Iris pigment epithelial cell (primary cell): ENCODE data around the gene MACIR.
"Not testable (repeated sequence)": the region's sequence is repeated elsewhere in the genome, so short reads cannot be mapped to it uniquely, and the experiment has no call there.

ENCODE experiments used
- DNase-seq: peaks from one replicate; pipeline ENCODE4 v3.0.0-alpha.2; 2011; ENCODE audit warnings: low read depth

MACIR gene, protein sequence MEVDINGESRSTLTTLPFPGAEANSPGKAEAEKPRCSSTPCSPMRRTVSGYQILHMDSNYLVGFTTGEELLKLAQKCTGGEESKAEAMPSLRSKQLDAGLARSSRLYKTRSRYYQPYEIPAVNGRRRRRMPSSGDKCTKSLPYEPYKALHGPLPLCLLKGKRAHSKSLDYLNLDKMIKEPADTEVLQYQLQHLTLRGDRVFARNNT

DNA sequence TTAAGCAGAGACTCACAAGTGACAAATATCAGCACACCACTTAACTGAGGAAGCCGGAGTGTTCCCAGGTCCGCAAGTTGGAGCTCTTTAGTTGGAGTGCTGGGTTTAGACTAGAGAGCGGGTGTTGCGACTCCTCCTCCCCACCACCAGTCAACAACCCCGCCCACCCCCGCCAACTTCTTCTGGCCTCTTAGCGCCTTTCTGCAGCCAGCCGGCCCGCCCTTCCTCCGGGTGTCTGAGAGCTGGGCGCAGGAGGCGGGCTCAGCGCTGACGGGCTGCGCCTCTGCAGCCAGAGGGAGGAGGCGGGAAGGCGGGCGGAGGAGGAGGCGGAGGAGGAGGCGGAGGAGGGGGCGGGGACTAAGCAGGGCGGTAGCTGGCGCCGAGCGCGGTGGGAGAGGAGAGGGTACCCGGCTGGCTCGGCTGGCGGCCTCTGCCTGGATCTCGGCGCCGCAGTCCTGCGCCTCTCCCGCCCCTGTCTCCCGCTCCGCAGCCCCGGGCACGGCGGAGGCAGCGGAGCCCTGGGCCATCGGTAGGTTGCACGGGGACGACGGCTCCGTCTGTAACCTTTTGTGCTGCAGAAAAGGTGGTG is at the start of gene MACIR:
TSS of gene MACIR (plus strand) at position 396 of the 589 bp plus-strand sequence. CDS start 17,157 bp downstream, outside the sequence.
- DNase-seq = peak; percentile 99

DNA sequence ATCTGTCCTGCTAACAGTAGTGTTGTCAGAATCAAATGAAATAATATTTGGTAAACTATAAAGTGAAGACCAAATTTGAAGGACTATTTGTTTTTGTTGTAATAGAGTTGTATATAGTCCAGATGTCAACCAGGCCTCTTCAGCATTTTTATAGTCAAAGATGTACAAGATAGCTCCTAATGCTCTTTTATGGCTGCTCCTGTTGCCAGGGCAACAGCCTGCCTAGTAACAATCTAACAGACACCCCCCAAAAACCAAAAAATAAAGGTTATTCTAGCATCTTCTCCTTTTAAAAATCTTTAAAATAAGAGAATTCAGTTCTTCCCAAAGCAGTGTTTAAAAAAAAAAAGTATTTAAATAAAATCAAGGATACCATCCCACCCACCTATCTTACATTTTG is 49.5 kb upstream of the MACIR start:
- DNase-seq = no peak

- no peak for DNase-seq
These were observed 47.6 kb upstream of the MACIR start for GRCh38 chr5:103210952-103211351.

DNA sequence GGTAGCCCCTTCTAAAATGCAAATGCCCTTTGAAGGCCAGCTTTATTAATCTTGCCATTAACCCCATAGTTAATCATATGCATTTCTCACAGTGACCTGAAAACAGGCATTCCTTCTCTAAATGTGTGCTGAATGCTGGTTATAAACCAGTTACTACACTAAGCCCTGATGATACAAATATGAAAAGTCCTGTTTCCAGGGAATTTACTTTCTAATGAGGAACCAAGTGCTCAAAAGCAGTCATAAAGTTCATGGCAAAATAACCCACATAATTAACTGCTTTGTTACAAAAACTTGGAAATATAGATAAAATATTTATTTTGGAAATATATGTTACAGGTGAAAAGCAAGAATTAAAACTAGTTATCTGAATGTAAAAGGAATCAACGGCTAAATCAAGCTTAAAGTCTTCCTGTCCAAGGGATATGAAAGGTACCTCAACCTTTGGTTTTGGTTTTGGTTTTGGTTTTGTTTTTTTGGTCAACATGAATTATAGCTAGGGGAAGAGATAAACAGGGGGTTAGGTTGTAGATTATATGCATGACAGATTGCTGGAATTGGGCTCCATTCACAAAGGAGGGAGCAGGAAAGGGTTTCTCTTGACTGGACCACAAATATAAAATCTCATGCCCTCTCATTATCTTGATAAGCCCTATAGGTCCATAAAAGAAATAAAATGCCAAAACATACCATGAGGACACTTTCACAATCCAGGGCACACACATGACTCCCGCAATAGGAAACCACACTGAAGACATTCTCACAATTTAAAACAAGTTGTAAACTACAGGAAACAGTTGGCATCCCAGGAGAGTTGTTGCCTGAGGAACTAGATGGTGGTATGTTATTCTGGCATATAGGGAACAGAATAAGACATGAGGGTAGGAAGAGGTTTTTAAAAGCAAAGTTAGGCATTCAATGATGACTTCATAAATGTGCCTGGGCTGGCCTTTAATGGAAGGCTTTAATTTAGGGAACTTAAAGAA is 46.7 kb upstream of the MACIR start:
- no peak for DNase-seq

DNA sequence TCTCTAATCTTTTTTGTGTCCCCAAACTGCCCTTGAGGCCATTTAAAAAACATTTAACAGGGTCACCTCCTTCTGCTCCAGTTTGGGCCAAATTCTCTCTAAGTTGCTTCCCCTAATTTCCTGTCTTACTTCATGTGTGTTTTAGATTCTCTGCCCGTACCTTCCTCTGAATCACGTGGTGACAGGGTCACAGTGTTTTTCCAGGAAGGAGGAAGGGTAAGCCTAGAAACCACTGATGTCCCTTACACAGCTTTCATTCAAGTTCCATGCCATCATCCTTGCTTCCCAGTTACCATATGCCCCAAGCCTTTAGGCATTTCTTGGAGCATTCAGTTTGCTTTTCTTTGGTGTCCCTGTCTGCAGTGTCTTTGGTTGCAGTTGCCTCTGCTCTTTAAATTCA is 42.4 kb upstream of the MACIR start:
- peak; percentile 41 for DNase-seq

DNA sequence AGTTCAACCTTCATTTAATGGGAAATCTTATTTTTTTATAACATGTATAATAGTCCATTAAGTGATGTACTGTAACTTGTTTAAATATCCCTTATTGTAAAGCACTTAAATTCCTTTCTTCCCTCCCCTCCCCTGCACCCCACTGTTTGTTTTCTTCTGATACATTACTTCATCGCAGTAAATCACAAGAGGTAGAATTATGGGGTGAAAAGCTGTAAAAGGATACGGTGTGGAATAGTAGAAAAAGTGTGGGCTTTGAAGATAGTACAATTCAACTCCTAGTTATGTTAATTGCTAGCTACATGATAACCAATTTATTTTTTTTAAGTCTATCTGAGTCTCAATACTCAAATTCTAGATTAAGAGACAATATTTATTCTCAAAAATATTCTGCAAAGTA is 41.9 kb upstream of the MACIR start:
- no peak for DNase-seq

- DNase-seq = peak; percentile 31
These were observed 41.5 kb upstream of the MACIR start for GRCh38 chr5:103217101-103217500.

- DNase-seq = peak; percentile 99
These were observed 40.4 kb upstream of the MACIR start for GRCh38 chr5:103218164-103218563.

GRCh38 chr5:103219074-103219473 is 39.5 kb upstream of the MACIR start:
- DNase-seq = not testable (repeated sequence)

- DNase-seq = no peak
These were observed 35.3 kb upstream of the MACIR start for GRCh38 chr5:103223031-103223955.

DNA sequence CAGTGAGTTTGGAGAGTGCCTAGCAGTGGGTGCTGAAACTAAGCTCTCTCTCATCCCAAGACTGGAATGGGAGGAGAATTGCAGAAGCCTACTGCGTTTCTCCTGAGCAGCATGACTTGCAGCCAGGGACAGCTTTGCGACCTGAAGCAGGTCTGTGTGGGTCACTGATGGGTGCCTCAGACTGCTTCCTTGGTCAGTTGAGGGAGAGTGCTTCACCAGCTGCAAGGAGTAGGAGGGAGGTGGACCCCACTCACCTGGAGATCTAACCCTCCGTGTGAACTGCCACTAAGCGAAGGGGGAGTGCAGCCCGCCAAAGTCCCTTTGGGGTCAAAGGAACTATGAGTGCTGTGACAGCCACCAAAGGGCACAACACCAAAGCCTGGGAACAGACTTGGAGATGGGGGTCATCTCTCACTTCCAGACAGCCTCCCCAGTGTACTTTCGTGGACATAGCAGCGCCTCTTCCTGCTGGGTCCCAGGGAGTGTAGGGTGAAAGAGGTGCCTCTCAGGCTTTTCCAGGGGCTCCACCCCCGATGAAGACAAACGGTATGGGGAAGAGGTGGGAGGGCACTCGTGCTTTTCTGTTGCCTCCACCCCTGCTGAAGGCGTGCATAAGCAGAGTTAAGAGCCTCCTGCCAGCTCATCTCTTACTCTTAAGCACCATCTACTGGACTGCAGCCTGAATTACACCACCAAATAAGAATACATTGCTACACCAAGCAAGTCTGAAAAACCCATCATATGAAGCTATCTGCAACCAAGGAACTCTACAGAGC is 34.3 kb upstream of the MACIR start:
- peak; percentile 84 for DNase-seq

DNA sequence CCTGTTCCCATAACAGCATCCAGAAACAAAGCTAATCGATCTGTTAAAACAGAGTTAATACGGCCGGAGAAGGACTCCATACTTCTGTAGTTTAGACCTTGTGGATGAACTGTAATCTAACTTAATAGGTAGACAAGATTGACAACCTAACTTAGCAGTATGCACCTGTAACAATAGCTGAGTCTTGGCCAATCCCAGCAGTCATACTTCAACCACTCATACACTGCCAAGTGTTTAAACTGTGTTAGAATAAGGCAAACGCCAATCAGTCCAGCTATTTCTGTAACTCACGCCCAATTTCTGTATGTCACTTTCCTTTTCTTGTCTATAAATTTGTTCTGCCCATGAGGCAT is 33.7 kb upstream of the MACIR start:
- no peak for DNase-seq

GRCh38 chr5:103228061-103228460 is 30.5 kb upstream of the MACIR start:
- DNase-seq = no peak

GRCh38 chr5:103228588-103228987 is 30.0 kb upstream of the MACIR start:
- DNase-seq = no peak

DNA sequence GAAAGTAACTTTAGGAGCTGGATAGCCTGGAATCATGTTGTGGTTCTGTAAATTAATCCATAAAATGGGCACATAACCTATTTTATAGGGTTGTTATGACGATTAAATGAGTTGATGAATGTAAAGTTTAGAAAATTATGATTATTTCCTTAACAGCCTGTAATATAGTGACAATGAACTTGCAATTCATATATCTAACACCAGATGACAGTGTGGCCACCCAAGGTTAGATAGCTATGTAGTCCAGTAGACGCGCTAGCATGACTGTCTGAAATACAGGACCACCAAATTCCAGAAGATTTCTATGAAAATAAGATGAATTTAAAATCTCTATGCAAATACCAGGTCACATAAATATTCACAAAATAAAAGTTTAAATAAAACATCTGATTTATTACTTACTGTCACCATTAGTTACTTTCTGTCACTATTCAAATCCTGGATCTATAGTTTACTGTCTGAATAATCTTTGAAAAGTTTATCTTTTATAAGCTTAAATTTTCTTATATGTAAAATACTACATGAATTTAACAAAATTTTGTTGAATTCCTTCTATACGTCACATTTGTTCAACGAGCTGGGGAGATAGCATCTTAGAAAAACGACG is 26.1 kb upstream of the MACIR start:
- peak; percentile 58 for DNase-seq

DNA sequence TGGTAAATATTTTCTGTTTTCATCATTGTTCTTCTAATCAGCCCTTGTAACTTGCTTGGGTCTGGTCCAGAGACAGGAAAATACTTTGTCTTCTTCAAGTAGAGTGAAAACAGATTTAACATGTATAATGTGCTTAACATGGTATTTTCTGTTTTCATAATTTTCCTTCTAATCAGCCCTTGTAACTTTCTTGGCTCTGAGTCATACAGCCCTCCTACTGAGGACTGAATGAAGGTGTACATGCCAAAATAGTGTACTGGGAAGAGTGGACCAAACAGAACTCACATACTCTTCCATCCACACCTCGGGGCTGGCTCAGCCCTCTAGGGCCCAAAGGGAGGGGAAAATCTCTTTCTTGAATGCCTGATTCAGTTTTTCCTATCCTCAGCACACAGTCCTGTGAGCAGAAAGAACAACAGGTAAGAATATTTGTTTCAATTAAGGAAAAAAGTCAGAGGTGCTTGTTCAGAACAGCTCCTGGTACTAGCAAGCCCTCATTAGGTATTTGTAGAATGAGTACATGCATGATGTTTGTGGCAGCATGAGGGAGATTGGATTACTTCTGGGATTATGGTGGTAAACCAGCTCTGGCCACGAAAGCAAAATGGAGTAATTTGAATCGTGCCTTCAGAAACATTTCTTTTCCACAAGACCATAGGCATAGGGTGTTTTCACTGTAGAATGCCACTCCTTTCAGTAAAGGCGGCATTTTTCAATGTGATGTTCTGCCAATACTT is 24.2 kb upstream of the MACIR start:
- DNase-seq = peak; percentile 56

DNA sequence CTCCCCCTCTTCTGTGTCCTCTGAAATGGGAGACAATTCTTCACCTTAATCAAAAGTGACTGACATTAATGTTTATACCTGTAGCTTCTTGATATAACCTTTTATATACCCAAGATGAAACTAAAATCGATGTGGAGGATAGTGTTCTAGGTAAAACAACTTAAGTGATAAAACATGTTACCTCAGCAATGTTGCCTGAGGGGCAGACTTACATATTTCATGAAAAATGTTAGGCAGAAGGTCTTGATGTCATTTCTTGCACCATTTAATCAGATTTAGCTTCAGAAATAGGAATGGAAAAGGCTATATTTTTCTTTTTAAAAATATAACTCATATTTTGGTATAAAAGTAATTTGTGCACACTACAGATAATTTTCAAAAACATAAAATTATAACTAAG is 22.7 kb upstream of the MACIR start:
- no peak for DNase-seq

DNA sequence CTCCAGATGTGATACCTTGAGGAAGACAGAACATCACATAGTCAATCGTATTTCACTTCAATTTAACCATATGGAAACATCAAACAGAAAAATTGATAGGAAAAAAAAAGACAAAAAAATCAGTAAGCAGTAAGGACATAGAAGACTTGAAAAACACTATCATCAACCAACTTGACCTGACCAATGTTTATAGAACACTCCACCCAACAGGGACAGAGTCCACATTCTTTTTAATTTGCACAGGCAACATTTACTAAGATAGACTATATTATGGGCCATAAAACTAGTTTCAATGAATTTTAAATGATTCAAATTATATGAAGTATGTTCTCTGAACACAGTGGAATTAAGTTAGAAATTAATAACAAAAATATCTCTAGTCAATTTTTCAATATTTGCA is 20.8 kb upstream of the MACIR start:
- DNase-seq = no peak

- DNase-seq = peak; percentile 94
These were observed 14.9 kb upstream of the MACIR start for GRCh38 chr5:103243665-103244064.

GRCh38 chr5:103244398-103244797 is 14.2 kb upstream of the MACIR start:
- DNase-seq = no peak
